Activated CD4-positive, alpha-beta T cell treated with anti-CD3 and anti-CD28 coated beads, Interleukin-2, amount 50 U/mL, for 24 hours (primary cell): ENCODE results near the gene TRIM49D1.
"Not testable (repeated sequence)": the region's sequence is repeated elsewhere in the genome, so short reads cannot be mapped to it uniquely, and the experiment has no call there.

Source experiments
- DNase-seq, 2 donors: peaks; one replicate each; pipeline ENCODE4 v3.0.0-alpha.2; 2020; ENCODE audit warnings: low read depth in 1 of 2, low spot score in 1 of 2

The TRIM49D1 gene, protein sequence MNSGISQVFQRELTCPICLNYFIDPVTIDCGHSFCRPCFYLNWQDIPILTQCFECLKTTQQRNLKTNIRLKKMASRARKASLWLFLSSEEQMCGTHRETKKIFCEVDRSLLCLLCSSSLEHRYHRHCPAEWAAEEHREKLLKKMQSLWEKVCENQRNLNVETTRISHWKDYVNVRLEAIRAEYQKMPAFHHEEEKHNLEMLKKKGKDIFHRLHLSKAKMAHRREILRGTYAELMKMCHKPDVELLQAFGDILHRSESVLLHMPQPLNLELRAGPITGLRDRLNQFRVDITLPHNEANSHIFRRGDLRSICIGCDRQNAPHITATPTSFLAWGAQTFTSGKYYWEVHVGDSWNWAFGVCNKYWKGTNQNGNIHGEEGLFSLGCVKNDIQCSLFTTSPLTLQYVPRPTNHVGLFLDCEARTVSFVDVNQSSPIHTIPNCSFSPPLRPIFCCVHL

DNA sequence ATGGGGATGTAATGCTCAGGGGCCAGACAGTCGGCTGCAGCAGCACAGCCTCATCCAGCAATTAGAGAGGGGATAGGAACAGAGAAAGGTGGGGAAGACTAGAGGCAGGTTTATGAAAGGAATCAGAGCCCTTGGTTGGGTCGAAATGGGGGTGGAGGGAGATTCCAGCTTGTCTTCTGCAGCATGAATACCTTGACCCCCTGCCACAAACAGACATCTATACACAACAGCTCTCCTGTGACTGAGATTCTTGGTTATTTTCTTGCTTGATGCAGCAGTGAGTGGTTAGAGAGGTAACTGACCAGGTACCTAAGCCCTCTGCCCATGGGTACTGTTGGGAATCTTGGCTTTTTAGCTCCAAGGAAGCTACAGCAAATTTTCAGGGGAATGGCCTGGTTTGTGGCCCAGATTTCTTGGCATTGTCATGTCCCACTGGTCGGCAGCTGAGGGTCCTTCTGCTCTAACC is at the start of gene TRIM49D1:
Gene TRIM49D1 (minus strand): TSS at position 51 of the 466 bp plus-strand sequence. CDS start 4,535 bp downstream, outside the sequence.
- no peak for DNase-seq

GRCh38 chr11:89965737-89966136 is 43.7 kb upstream of the TRIM49D1 start, which contains the start of gene TRIM64:
Gene TRIM64 (plus strand): TSS chr11:89966037. CDS start chr11:89968504, 2,467 bp downstream.
- DNase-seq: not testable (repeated sequence)

DNA sequence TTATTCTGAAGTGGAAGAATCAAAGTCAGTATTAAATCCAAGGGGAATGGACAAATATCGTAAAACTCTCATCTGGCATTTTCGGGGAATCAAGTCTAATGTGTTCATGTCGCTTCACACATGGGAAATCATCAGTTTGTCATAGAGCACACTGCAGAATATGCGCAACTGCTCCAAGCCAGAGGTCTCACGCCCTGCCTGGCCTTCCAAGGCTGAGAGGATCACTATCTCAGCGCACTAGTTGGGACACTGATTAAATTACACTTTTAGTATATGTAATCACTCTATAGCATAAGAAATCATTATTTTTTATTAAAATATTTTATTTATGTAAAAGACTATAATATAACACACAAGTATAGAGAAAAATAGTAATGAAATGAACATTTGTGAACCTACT is 38.8 kb upstream of the TRIM49D1 start:
- DNase-seq: not testable (repeated sequence)

- not testable (repeated sequence) for DNase-seq
Measured at GRCh38 chr11:89923764-89924163, 1.7 kb upstream of the TRIM49D1 start, which contains the start of gene TRIM49D2. Gene TRIM49D2 (plus strand): TSS chr11:89924064. CDS start chr11:89926762, 2,698 bp downstream.

DNA sequence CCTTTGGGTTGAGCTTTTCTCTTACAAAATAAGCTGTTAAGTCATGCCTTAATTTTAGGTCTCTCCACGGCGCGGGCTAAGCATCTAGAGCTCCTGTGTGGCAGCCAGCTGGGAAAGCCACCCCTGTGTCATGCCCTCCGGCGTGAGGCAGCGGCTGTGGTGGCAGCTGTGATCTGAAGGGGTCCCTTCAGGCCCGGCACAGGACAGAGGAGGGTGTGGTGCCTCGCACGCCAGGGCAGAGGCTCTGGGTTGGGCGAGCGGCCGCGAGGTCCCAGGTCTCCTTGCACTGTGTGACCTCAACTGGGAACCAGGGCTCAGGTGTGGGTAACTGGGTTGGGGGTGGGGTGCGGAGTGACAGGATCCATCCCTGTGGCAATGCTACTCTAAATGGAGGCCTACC is 21.2 kb downstream of the TRIM49D1 start:
- not testable (repeated sequence) for DNase-seq

DNA sequence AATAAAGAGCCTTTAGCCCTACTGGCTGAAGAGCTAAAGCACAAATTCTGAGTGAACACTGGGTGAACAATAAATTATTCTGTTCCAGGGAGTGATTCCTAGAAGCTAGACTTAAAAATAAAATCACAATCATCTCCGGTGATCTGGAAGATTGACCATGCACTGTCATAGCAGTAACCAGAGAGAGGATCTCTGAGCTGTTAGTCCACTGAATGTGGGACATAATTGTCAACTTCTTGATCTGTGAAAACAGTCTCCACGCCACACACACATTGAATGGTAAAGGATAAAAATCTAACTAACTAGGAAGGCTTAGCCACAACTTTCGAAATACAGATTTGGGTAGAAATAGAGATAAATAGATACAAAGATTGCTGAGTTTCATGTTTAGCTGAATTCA is 28.8 kb downstream of the TRIM49D1 start:
- not testable (repeated sequence) for DNase-seq

DNA sequence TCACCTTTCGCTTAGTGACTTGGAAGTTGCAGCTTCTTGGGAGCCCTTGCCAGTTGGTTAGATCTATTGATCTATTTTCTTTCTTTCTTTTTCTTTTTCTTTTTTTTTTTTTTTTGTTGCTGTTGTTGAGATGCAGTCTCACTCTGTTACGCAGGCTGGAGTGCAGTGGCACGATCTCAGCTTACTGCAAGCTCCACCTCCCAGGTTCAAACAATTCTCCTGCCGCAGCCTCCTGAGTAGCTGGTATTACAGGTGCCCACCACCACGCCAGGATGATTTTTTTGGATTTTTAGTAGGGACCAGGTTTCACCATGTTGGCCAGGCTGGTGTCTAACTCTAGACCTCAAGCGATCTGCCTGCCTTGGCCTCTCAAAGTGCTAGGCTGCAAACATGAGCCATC is 44.5 kb downstream of the TRIM49D1 start:
- not testable (repeated sequence) for DNase-seq

GRCh38 chr11:89872588-89872987 is 49.5 kb downstream of the TRIM49D1 start:
- not testable (repeated sequence) for DNase-seq

GRCh38 chr11:89865223-89865622 is 56.8 kb downstream of the TRIM49D1 start:
- DNase-seq: not testable (repeated sequence)

GRCh38 chr11:89863906-89864704 is 57.9 kb downstream of the TRIM49D1 start:
- not testable (repeated sequence) for DNase-seq
